Measurements from ENCODE around the gene UCHL3. TPM values are rescaled to one million over a fixed set of nuclear protein-coding genes. Genes with fewer than 3 reads are reported as not detected.

The UCHL3 gene
- total and polyA plus RNA-seq, 3 donors from 2014 or later, result 31.1 to 100 (median 49.1) TPM

DNA sequence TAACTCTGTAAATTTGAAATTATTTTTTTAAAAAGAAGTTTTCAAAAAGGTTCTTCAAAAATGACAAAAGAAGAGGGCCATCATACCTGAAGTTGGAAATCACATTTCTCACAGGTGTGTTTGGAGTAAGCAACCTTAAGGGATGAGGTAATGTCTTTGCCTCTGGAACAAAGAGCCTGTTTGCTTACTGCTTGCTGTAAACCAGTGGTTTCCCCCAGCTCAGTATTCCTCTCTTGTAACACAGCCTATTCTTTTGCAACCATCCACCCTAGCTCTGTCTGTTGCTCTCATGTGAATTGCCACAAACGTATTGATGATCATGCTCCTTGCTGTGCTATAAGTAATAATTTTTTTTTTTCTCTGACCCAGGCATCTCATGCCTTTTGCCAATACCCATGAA, 38.1 kb downstream of the UCHL3 start:
- intact Hi-C loops (cut with DNase I; ENCODE audit: low total_unique reads), result no loop called here
- Histone ChIP-seq H3K9me3 (no peaks in the 10 kb centered on the region), H3K27me3 (no peaks in the 10 kb centered on the region), H3K4me3 (no peak overlapping the region), H3K27ac (no peak overlapping the region), H3K4me1 (no peaks in the 10 kb centered on the region), H3K36me3 (ENCODE audit: low read depth, missing control alignments) (no peaks in the 10 kb centered on the region)
- TF ChIP-seq POLR2A (IDR thresholded peaks at IDR 0.05), result no peak
- TF ChIP-seq CTCF (IDR thresholded peaks at IDR 0.05), result no peak
- DNase-seq, result no peak
- 71 to 88% methylated on average over 1 of the region's 1 CpG for WGBS, 2 donors

GRCh38 chr13:75596657-75597182, 47.1 kb downstream of the UCHL3 start:
- H3K9me3 ChIP-seq, result no peaks in the 10 kb centered on the region
- H3K27ac ChIP-seq, result no peak overlapping the region
- no peak overlapping the region for H3K4me3 ChIP-seq
- DNase-seq, result no peak
- no peaks in the 10 kb centered on the region for H3K36me3 ChIP-seq (ENCODE audit: low read depth, missing control alignments)
- H3K4me1 ChIP-seq, result no peaks in the 10 kb centered on the region
- no peaks in the 10 kb centered on the region for H3K27me3 ChIP-seq
- TF ChIP-seq CTCF (IDR thresholded peaks at IDR 0.05) (no peak), POLR2A (IDR thresholded peaks at IDR 0.05) (no peak)
- WGBS, 2 donors, result 52 to 58% methylated on average over 1 of the region's 1 CpG
- intact Hi-C loops (cut with DNase I; ENCODE audit: low total_unique reads), result no loop called here

DNA sequence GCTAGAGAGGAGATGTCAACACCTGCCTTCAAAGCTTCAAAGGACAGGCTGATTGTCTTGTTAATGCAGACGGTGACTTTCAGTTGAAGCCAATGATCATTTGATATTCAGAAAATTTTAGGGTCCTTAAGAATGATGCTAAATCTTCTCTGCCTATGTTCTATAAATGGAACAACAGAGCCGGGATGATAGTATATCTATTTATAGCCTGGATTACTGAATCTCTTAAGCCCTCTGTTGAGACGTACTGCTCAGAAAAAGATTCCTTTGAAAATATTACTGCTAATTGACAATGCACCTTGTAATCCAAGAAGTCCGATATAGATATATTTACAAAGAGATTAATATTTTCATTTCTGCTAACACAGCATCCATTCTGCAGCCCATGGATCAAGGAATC, 50.8 kb downstream of the UCHL3 start:
- Histone ChIP-seq H3K27ac (no peak overlapping the region), H3K9me3 (no peaks in the 10 kb centered on the region), H3K4me1 (no peaks in the 10 kb centered on the region), H3K36me3 (ENCODE audit: low read depth, missing control alignments) (no peaks in the 10 kb centered on the region), H3K4me3 (no peak overlapping the region), H3K27me3 (no peaks in the 10 kb centered on the region)
- intact Hi-C loops (cut with DNase I; ENCODE audit: low total_unique reads), result no loop called here
- TF ChIP-seq CTCF (IDR thresholded peaks at IDR 0.05) (no peak), POLR2A (IDR thresholded peaks at IDR 0.05) (no peak)
- DNase-seq, result no peak
- 57 to 62% methylated on average over 4 of the region's 4 CpGs for WGBS, 2 donors

DNA sequence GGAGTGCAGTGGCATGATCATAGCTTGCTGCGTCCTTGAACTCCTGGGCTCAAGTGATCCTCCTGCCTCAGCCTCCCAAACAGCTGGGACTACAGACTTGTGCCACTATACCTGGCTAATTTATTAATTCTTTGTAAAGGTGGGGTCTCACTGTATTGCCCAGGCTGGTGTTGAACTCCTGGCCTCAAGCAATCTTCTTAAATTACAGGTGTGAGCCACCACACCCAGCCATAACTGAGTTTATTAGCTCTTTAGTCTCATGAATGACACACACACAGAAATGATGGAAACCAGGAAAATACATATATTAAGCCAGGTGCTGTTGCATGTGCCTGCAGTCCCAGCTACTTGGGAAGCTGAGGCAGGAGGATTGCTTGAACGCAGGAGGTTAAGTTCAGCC, 53.4 kb downstream of the UCHL3 start:
- H3K9me3 ChIP-seq, result no peaks in the 10 kb centered on the region
- no peak overlapping the region for H3K27ac ChIP-seq
- no peak for DNase-seq
- H3K4me1 ChIP-seq, result no peaks in the 10 kb centered on the region
- H3K36me3 ChIP-seq (ENCODE audit: low read depth, missing control alignments), result no peaks in the 10 kb centered on the region
- whole genome bisulfite sequencing, 2 donors, result 93 to 97% methylated on average over 2 of the region's 2 CpGs
- intact Hi-C loops (cut with DNase I; ENCODE audit: low total_unique reads), result no loop called here
- no peak for TF ChIP-seq CTCF (IDR thresholded peaks at IDR 0.05)
- TF ChIP-seq POLR2A (IDR thresholded peaks at IDR 0.05), result no peak
- H3K4me3 ChIP-seq, result no peak overlapping the region
- H3K27me3 ChIP-seq, result no peaks in the 10 kb centered on the region

DNA sequence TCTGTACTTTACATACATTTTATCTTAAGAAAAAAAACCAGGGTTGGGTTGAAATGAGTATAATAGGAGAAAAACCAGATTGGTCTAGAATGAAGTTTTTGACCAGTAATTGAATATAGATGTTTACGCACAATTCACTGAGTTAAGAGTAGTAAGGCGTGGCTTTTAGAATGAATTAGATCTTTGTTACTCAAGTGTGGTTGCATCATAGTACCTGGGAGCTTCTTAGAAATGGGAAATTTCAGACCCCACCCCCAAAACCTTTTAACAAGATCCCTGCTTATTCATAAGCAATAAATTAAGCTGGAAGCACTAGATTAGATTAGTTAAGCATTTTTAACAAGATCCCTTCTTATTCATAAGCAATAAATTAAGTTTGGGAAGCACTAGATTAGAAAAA, 57.9 kb downstream of the UCHL3 start:
- Histone ChIP-seq H3K36me3 (ENCODE audit: low read depth, missing control alignments) (no peaks in the 10 kb centered on the region), H3K27ac (no peak overlapping the region), H3K9me3 (no peaks in the 10 kb centered on the region), H3K4me3 (no peak overlapping the region), H3K4me1 (no peaks in the 10 kb centered on the region), H3K27me3 (no peaks in the 10 kb centered on the region)
- intact Hi-C loops (cut with DNase I; ENCODE audit: low total_unique reads), result no loop called here
- 97 to 98% methylated on average over 2 of the region's 2 CpGs for WGBS, 2 donors
- no peak for DNase-seq
- TF ChIP-seq CTCF (IDR thresholded peaks at IDR 0.05), result no peak
- no peak for TF ChIP-seq POLR2A (IDR thresholded peaks at IDR 0.05)

Data from testis (tissue), 3 donors.